Keratinocyte (primary cell): ENCODE measurements around the gene KDM6B. TPM values are rescaled to one million over a fixed set of nuclear protein-coding genes. Genes with fewer than 3 reads are reported as not detected.

Source experiments
- DNase-seq: peaks from one replicate; pipeline ENCODE4 v3.0.0-alpha.2; 2011; ENCODE audit warnings: low read depth, missing footprints, low spot score
- FAIRE-seq: peaks from 2 replicates; lab custom pipeline; 2011; peaks lifted over from hg19 to GRCh38; lab: Jason Lieb, UNC
- H2AFZ ChIP-seq: 2 replicates; pipeline ENCODE4 v1.6.0; 2012; ENCODE audit warnings: low read length, control low read depth, inconsistent platforms; ENCODE audit not compliant: control insufficient read depth
- H3K27ac ChIP-seq: 2 replicates; pipeline ENCODE4 v1.5.1; 2011; ENCODE audit warnings: low read length; ENCODE audit not compliant: control insufficient read depth, insufficient read depth
- H3K27me3 ChIP-seq: 3 replicates; pipeline ENCODE4 v1.6.0; 2011; ENCODE audit warnings: low read length; ENCODE audit not compliant: control insufficient read depth, insufficient read depth; ENCODE audit errors: extremely low read depth
- H3K36me3 ChIP-seq, 2 experiments: 2 replicates in 1 of 2; 3 replicates in 1 of 2; pipeline ENCODE4 v1.5.1; 2011; ENCODE audit warnings: low read length in 2 of 2, mild to moderate bottlenecking in 1 of 2; ENCODE audit not compliant: control insufficient read depth in 2 of 2, insufficient read depth in 2 of 2; ENCODE audit errors: extremely low read depth in 1 of 2
- H3K4me1 ChIP-seq: 3 replicates; pipeline ENCODE4 v1.5.1; 2011; ENCODE audit warnings: low read length; ENCODE audit not compliant: control insufficient read depth, insufficient read depth; ENCODE audit errors: extremely low read depth
- H3K4me2 ChIP-seq: 3 replicates; pipeline ENCODE4 v1.6.0; 2011; ENCODE audit warnings: low read depth, low read length; ENCODE audit not compliant: control insufficient read depth, insufficient read depth; ENCODE audit errors: extremely low read depth
- H3K4me3 ChIP-seq, 3 experiments: fragments of 200-600 bp in 1 of 3; sonication (generic) in 1 of 3; 2 replicates in 2 of 3; 3 replicates in 1 of 3; pipeline ENCODE4 v1.5.1; 2011 to 2016; ENCODE audit warnings: low read length in 3 of 3, mild to moderate bottlenecking in 3 of 3, control low read depth in 2 of 3, inconsistent platforms in 1 of 3, low read depth in 1 of 3, mixed read lengths in 1 of 3, mixed run types in 1 of 3, moderate library complexity in 1 of 3; ENCODE audit not compliant: control insufficient read depth in 2 of 3, insufficient read depth in 2 of 3; ENCODE audit errors: extremely low read depth in 1 of 3
- H3K79me2 ChIP-seq: 2 replicates; pipeline ENCODE4 v1.6.0; 2012; ENCODE audit warnings: low read length; ENCODE audit not compliant: control insufficient read depth, insufficient read depth
- H3K9ac ChIP-seq: 3 replicates; pipeline ENCODE4 v1.6.0; 2011; ENCODE audit warnings: low read length; ENCODE audit not compliant: control insufficient read depth, insufficient read depth; ENCODE audit errors: extremely low read depth
- H3K9me1 ChIP-seq: 3 replicates; pipeline ENCODE4 v1.6.0; 2011; ENCODE audit warnings: low read length; ENCODE audit not compliant: control insufficient read depth, insufficient read depth; ENCODE audit errors: extremely low read depth
- H3K9me3 ChIP-seq: 2 replicates; pipeline ENCODE4 v1.5.1; 2012; ENCODE audit warnings: low read depth, low read length; ENCODE audit not compliant: control insufficient read depth
- H4K20me1 ChIP-seq: 3 replicates; pipeline ENCODE4 v1.6.0; 2011; ENCODE audit warnings: low read length; ENCODE audit not compliant: control insufficient read depth, insufficient read depth; ENCODE audit errors: extremely low read depth
- EZH2 ChIP-seq: IDR thresholded peaks from one replicate; pipeline ENCODE4 v1.6.1; 2012; ENCODE audit warnings: inconsistent platforms, mild to moderate bottlenecking, low read length, moderate library complexity
- dilution Hi-C: fragments of 300-500 bp; cut with MboI; formaldehyde crosslinking; loops from one replicate; pipeline ENCODE4 v1.7.0; 2020; ENCODE audit warnings: low sequenced_read_pairs; ENCODE audit not compliant: extremely low pct_ligation_motif_present
- polyA plus RNA-seq, 5 experiments: library from polyadenylated mRNA; depleted of rRNA in 3 of 5; stranded (reverse) in 3 of 5; stranded (forward) in 1 of 5; unstranded in 1 of 5; fragments of >200 nt; gene quantifications; 1 replicate in 1 of 5; 2 replicates in 3 of 5; 3 replicates in 1 of 5; pipeline versions ENCODE4 v1.2.1 to v1.2.3, GENCODE V29; 2011 to 2012; ENCODE audit warnings: missing spikeins in 2 of 5, low read depth in 1 of 5, low replicate concordance in 1 of 5
- TF ChIP-seq, protein P1 (sequence below), 3 experiments: IDR thresholded peaks in 1 of 3; conservative IDR thresholded peaks in 1 of 3; optimal IDR thresholded peaks in 1 of 3; 2 replicates in 2 of 3; 3 replicates in 1 of 3; pipeline versions ENCODE3 to v1.5.1; 2011; ENCODE audit warnings: low read length in 3 of 3, mild to moderate bottlenecking in 3 of 3, moderate library complexity in 2 of 3, control low read depth in 1 of 3, inconsistent platforms in 1 of 3; ENCODE audit not compliant: insufficient read depth in 2 of 3; ENCODE audit errors: extremely low read depth in 1 of 3

The KDM6B gene
- polyA plus RNA-seq, 1 donor (not counting 4 experiments of a cell fraction or from before 2014, with no cell fraction given): 1.6 TPM

DNA sequence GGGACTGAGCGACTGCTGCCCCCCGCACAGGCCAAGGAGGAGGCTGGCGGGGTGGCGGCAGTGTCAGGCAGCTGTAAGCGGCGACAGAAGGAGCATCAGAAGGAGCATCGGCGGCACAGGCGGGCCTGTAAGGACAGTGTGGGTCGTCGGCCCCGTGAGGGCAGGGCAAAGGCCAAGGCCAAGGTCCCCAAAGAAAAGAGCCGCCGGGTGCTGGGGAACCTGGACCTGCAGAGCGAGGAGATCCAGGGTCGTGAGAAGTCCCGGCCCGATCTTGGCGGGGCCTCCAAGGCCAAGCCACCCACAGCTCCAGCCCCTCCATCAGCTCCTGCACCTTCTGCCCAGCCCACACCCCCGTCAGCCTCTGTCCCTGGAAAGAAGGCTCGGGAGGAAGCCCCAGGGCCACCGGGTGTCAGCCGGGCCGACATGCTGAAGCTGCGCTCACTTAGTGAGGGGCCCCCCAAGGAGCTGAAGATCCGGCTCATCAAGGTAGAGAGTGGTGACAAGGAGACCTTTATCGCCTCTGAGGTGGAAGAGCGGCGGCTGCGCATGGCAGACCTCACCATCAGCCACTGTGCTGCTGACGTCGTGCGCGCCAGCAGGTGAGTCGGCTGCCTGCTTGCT lies 15.2 kb downstream of the KDM6B start:
- Histone ChIP-seq H3K4me1 (peaks cover 22% of the 10 kb centered on the region), H3K36me3 (peaks cover 37 to 44% of the 10 kb centered on the region in 2 experiments), H3K79me2 (peaks cover 30% of the 10 kb centered on the region), H3K9ac (no peak overlapping the region), H3K4me2 (no peak overlapping the region), H3K9me3 (no peaks in the 10 kb centered on the region), H4K20me1 (peaks cover 11% of the 10 kb centered on the region), H2AFZ (no peak overlapping the region), H3K27ac (no peak overlapping the region), H3K27me3 (no peaks in the 10 kb centered on the region), H3K4me3 (no peak overlapping the region), H3K9me1 (no peaks in the 10 kb centered on the region)
- dilution Hi-C loops: no loop called here
- DNase-seq: no peak
- FAIRE-seq: no peak
- TF ChIP-seq, protein P1, sequence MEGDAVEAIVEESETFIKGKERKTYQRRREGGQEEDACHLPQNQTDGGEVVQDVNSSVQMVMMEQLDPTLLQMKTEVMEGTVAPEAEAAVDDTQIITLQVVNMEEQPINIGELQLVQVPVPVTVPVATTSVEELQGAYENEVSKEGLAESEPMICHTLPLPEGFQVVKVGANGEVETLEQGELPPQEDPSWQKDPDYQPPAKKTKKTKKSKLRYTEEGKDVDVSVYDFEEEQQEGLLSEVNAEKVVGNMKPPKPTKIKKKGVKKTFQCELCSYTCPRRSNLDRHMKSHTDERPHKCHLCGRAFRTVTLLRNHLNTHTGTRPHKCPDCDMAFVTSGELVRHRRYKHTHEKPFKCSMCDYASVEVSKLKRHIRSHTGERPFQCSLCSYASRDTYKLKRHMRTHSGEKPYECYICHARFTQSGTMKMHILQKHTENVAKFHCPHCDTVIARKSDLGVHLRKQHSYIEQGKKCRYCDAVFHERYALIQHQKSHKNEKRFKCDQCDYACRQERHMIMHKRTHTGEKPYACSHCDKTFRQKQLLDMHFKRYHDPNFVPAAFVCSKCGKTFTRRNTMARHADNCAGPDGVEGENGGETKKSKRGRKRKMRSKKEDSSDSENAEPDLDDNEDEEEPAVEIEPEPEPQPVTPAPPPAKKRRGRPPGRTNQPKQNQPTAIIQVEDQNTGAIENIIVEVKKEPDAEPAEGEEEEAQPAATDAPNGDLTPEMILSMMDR (optimal IDR thresholded peaks at IDR 0.05 in 1 of 3, IDR thresholded peaks at IDR 0.05 in 1 of 3, conservative IDR thresholded peaks at IDR 0.05 in 1 of 3; ENCODE audit: extremely low read depth in 1 of 3, insufficient read depth in 2 of 3, low read length in 3 of 3): no peak
- TF ChIP-seq EZH2: no peak

DNA sequence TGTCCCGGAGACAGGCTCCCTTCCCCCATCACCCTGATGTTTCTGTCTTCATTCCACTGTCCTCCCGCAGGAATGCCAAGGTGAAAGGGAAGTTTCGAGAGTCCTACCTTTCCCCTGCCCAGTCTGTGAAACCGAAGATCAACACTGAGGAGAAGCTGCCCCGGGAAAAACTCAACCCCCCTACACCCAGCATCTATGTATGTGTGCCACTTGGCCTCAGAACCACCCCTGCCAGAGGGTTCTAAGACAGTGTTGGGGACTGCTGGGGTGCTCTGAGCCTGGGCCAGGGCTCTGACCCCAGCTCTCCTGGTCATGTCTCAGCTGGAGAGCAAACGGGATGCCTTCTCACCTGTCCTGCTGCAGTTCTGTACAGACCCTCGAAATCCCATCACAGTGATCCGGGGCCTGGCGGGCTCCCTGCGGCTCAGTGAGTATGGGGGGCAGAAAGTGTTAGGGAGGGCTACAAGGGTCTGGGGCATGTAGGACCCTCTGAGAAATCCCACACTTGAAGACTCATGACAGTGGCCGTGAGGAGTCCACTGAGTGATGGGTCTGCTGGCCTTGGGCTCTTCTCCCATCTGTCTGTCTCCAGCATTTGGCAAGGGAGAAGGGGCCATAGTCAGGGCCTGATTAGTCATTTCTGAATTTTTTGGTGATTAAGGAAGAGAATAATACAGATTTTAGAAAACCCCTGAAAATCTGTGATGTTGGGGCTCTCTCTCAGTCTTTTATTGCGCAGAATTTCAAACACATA lies 15.9 kb downstream of the KDM6B start:
- Histone ChIP-seq H2AFZ (no peak overlapping the region), H3K4me1 (peaks cover 21% of the 10 kb centered on the region), H3K4me2 (no peak overlapping the region), H4K20me1 (peaks cover 11% of the 10 kb centered on the region), H3K36me3 (peaks cover 37 to 44% of the 10 kb centered on the region in 2 experiments), H3K27me3 (no peaks in the 10 kb centered on the region), H3K79me2 (peaks cover 25% of the 10 kb centered on the region), H3K9me3 (no peaks in the 10 kb centered on the region), H3K9me1 (no peaks in the 10 kb centered on the region), H3K9ac (no peak overlapping the region), H3K4me3 (no peak overlapping the region), H3K27ac (no peak overlapping the region)
- dilution Hi-C loops: no loop called here
- TF ChIP-seq, protein P1 (optimal IDR thresholded peaks at IDR 0.05 in 1 of 3, IDR thresholded peaks at IDR 0.05 in 1 of 3, conservative IDR thresholded peaks at IDR 0.05 in 1 of 3; ENCODE audit: extremely low read depth in 1 of 3, insufficient read depth in 2 of 3, low read length in 3 of 3): no peak
- no peak for TF ChIP-seq EZH2
- FAIRE-seq (no peak), DNase-seq (no peak)
